ENCODE measurements around the gene ATL3. TPM values are rescaled to one million over a fixed set of nuclear protein-coding genes. Genes with fewer than 3 reads are reported as not detected.
A peak's percentile ranks its signal among the peaks of the same experiment; 100 is the strongest.

Gene ATL3
- total and polyA plus RNA-seq, 2 donors (not counting 3 experiments of a cell fraction or from before 2014, with no cell fraction given): 21.7 to 70.2 TPM

GRCh38 chr11:63611395-63611747 is 59.8 kb downstream of the ATL3 start:
- ChIA-PET CTCF (no interaction called here), POLR2A (no interaction called here)
- Histone ChIP-seq H2AFZ (ENCODE audit: low read depth, low read length) (no peak overlapping the region), H3K4me3 (replicated peaks in 1 of 3; ENCODE audit: insufficient read depth in 1 of 3, low read depth in 1 of 3, low read length in 3 of 3) (no peak overlapping the region), H3K9ac (replicated peaks; ENCODE audit: extremely low read depth, insufficient read depth, low read length) (no peak overlapping the region), H3K9me1 (replicated peaks; ENCODE audit: control insufficient read depth, extremely low read depth, insufficient read depth, low read length) (no peaks in the 10 kb centered on the region), H4K20me1 (replicated peaks; ENCODE audit: control insufficient read depth, extremely low read depth, insufficient read depth, low read length) (no peaks in the 10 kb centered on the region), H3K9me3 (replicated peaks; ENCODE audit: control insufficient read depth, insufficient read depth, low read length) (no peaks in the 10 kb centered on the region), H3K4me1 (ENCODE audit: control insufficient read depth, extremely low read depth, insufficient read depth, low read length) (peaks cover 23% of the 10 kb centered on the region), H3K27me3 (ENCODE audit: control insufficient read depth in 2 of 2, insufficient read depth in 2 of 2, low read length in 2 of 2) (no peaks in the 10 kb centered on the region), H3K36me3 (ENCODE audit: control insufficient read depth in 2 of 2, extremely low read depth in 1 of 2, insufficient read depth in 2 of 2, low read length in 2 of 2) (no peaks in the 10 kb centered on the region), H3K4me2 (ENCODE audit: insufficient read depth, low read length) (peak overlapping the region; percentile 72), H3K27ac (ENCODE audit: insufficient read depth, low read depth, low read length) (no peak overlapping the region), H3K79me2 (ENCODE audit: control insufficient read depth, insufficient read depth, low read length) (peaks cover 15% of the 10 kb centered on the region)
- FAIRE-seq (peak; percentile 15), DNase-seq (ENCODE audit: low read depth, low spot score) (peak; percentile 16)
- TF ChIP-seq MAX (IDR thresholded peaks at IDR 0.05; ENCODE audit: insufficient read depth, insufficient read length): no peak
- no peak for TF ChIP-seq GATA2 (IDR thresholded peaks at IDR 0.05; ENCODE audit: insufficient read depth, insufficient read length, low read depth, low read length)
- TF ChIP-seq FOS (IDR thresholded peaks at IDR 0.05; ENCODE audit: borderline replicate concordance, insufficient read depth, low read length): no peak
- no peak for TF ChIP-seq EZH2 (IDR thresholded peaks at IDR 0.05; ENCODE audit: borderline replicate concordance, low read depth, low read length, severe bottlenecking)
- no peak for TF ChIP-seq CTCF (IDR thresholded peaks at IDR 0.05; ENCODE audit: extremely low read depth in 1 of 2, insufficient read depth in 1 of 2, low read depth in 1 of 2, low read length in 2 of 2)
- no peak for TF ChIP-seq POLR2AphosphoS5 (IDR thresholded peaks at IDR 0.05; ENCODE audit: insufficient read depth, low read depth, low read length)
- no peak for TF ChIP-seq JUN (IDR thresholded peaks at IDR 0.05; ENCODE audit: borderline replicate concordance, insufficient read depth, insufficient read length, low read depth)
- no peak for TF ChIP-seq MYC (IDR thresholded peaks at IDR 0.05; ENCODE audit: low read depth, low read length)
- dilution Hi-C loops (cut with MboI; ENCODE audit: extremely low pct_ligation_motif_present, low sequenced_read_pairs): no loop called here
- intact Hi-C loops (cut with micrococcal nuclease): loop anchor here (10.0 kb wide), 1 partner anchor 707 kb away; no protein-coding TSS in a partner anchor
- BruUV-seq (replicated peaks): no TSS peak

Data from endothelial cell of umbilical vein (primary cell).